Measurements from ENCODE around the gene PPP1R15B.

DNA sequence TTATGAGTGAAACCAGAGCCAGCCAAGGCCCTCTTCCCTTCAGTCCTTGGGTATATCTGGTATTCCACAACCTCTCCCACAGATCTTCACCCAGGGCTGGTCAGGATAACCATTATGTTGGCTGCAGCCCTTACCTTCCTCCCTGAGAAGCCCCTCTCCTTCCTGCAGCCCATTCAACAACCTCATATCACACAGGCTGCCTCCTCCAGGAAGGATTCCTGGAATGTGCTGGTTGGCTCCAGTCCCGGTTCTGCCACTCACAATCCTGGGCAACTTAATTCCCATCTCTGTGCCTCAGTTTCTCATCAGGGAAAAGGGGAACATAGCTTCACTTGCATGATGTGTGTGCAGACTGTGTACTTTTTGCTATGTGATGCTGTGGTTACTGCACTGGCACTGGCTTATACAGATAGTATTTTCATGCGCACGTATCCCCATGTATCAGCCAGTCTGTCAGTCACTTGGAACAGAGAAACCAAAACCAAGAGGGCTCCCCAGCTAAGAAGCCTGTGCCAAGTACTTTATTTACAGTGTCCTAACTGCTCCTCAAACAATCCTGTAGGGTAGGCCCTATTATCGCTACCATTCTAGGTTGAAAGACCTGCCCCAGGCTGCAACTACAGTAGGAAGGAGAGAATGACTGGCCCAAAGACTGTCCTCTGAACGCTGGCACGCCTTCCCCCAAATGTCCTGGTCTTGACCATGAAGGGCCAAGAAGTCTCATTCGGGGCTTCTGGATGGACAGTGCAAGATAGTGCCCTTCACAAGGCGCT lies 39.9 kb upstream of the PPP1R15B start:
- TF ChIP-seq, protein P1, sequence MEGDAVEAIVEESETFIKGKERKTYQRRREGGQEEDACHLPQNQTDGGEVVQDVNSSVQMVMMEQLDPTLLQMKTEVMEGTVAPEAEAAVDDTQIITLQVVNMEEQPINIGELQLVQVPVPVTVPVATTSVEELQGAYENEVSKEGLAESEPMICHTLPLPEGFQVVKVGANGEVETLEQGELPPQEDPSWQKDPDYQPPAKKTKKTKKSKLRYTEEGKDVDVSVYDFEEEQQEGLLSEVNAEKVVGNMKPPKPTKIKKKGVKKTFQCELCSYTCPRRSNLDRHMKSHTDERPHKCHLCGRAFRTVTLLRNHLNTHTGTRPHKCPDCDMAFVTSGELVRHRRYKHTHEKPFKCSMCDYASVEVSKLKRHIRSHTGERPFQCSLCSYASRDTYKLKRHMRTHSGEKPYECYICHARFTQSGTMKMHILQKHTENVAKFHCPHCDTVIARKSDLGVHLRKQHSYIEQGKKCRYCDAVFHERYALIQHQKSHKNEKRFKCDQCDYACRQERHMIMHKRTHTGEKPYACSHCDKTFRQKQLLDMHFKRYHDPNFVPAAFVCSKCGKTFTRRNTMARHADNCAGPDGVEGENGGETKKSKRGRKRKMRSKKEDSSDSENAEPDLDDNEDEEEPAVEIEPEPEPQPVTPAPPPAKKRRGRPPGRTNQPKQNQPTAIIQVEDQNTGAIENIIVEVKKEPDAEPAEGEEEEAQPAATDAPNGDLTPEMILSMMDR (IDR thresholded peaks at IDR 0.05) = no peak
- TF ChIP-seq POLR2A (IDR thresholded peaks at IDR 0.05) = no peak

Measured in heart left ventricle (tissue), 13 donors.